Activated naive CD4-positive, alpha-beta T cell treated with anti-CD3 and anti-CD28 coated beads, Interleukin-2, amount 50 U/mL, for 24 hours (primary cell): ENCODE data around the gene SORCS3.

Source experiments
- H3K27ac Mint-ChIP-seq: one replicate; pipeline ENCODE4 v1.8.0; 2021; ENCODE audit warnings: mild to moderate bottlenecking, mixed read lengths
- H3K27me3 Mint-ChIP-seq: one replicate; pipeline ENCODE4 v1.8.0; 2021; ENCODE audit warnings: mixed read lengths
- H3K36me3 Mint-ChIP-seq: one replicate; pipeline ENCODE4 v1.8.0; 2021; ENCODE audit warnings: mixed read lengths
- H3K4me1 Mint-ChIP-seq: one replicate; pipeline ENCODE4 v1.8.0; 2021; ENCODE audit warnings: mixed read lengths
- H3K4me3 Mint-ChIP-seq: one replicate; pipeline ENCODE4 v1.8.0; 2021; ENCODE audit warnings: mild to moderate bottlenecking, mixed read lengths
- H3K9me3 Mint-ChIP-seq: one replicate; pipeline ENCODE4 v1.8.0; 2021; ENCODE audit warnings: mixed read lengths

Gene SORCS3

GRCh38 chr10:104641187-104641936 is at the start of gene SORCS3:
TSS of gene SORCS3 (plus strand) at chr10:104641290.
- Mint-ChIP-seq H3K27ac (no peak within 1 kb of the TSS), H3K4me1 (peaks cover 17% of the 10 kb centered on the region), H3K4me3 (no peak within 1 kb of the TSS), H3K36me3 (no peaks in the 10 kb centered on the region), H3K27me3 (peaks cover 54% of the 10 kb centered on the region), H3K9me3 (no peaks in the 10 kb centered on the region)

DNA sequence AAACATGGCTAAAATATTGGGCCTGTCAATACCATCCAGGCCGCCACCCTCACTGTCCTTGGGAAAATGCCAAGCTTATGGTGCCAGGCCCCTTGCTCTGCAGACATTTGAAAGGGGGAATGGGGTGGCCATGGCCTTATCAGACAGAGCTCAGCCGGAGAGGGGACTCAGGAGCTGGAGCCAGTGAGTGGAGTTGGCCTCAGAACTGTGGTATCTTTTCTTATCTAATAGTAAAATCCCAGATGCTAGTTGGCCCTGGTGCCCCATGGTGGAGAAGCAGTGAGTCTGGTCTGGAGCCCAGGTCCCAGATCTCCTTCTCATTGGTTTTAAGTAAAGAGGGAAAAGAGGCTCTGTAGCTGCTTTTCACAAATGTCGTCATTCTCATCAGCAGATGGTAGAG is 49.6 kb upstream of the SORCS3 start:
- H3K27ac Mint-ChIP-seq: no peak overlapping the region
- no peaks in the 10 kb centered on the region for H3K36me3 Mint-ChIP-seq
- peaks cover 14% of the 10 kb centered on the region for H3K4me1 Mint-ChIP-seq
- peaks cover 2% of the 10 kb centered on the region for H3K27me3 Mint-ChIP-seq
- no peak overlapping the region for H3K4me3 Mint-ChIP-seq
- H3K9me3 Mint-ChIP-seq: no peaks in the 10 kb centered on the region

- H3K4me3 Mint-ChIP-seq: no peak overlapping the region
- no peaks in the 10 kb centered on the region for H3K4me1 Mint-ChIP-seq
- H3K27ac Mint-ChIP-seq: no peak overlapping the region
- no peaks in the 10 kb centered on the region for H3K36me3 Mint-ChIP-seq
- H3K9me3 Mint-ChIP-seq: no peaks in the 10 kb centered on the region
- peaks cover 4% of the 10 kb centered on the region for H3K27me3 Mint-ChIP-seq
Observed at GRCh38 chr10:104601166-104601565, 39.9 kb upstream of the SORCS3 start.

GRCh38 chr10:104608091-104608828 is 32.8 kb upstream of the SORCS3 start:
- Mint-ChIP-seq H3K4me1 (no peaks in the 10 kb centered on the region), H3K9me3 (peaks cover 8% of the 10 kb centered on the region), H3K36me3 (peaks cover 3% of the 10 kb centered on the region), H3K4me3 (no peak overlapping the region), H3K27me3 (peaks cover 3% of the 10 kb centered on the region), H3K27ac (no peak overlapping the region)

DNA sequence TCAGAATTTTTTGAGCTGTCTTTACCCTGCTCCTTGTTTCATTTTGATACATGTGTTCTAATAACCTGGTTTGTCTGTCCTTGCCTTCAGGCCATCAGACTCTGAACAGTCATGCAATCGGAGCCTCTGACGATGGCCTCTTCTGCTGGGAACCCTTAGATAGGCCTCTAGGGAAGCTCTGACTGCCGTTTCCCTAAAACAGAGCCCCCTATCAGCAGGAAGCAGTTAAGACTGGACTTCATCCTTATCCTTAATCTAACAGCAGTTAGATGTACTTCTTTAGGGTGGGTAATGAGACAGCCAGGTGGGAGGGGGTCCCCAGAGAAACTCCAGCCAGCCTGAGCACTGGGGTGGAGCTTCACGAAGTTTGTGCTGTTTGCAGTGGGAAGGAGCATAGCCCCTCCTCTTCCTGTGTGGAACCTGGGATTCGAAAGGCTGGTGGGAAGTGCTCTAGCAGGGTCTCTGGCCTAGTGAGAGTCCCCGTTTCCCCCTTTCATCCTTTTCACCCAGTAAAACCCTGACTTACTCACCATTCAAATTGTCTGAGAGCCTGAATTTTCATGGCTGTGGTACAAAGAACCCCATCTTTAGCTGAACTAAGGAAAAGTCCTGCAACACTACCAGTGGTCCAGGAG is 28.4 kb upstream of the SORCS3 start:
- Mint-ChIP-seq H3K36me3 (peaks cover 3% of the 10 kb centered on the region), H3K27ac (no peak overlapping the region), H3K4me3 (no peak overlapping the region), H3K27me3 (peaks cover 8% of the 10 kb centered on the region), H3K9me3 (peaks cover 8% of the 10 kb centered on the region), H3K4me1 (no peaks in the 10 kb centered on the region)

DNA sequence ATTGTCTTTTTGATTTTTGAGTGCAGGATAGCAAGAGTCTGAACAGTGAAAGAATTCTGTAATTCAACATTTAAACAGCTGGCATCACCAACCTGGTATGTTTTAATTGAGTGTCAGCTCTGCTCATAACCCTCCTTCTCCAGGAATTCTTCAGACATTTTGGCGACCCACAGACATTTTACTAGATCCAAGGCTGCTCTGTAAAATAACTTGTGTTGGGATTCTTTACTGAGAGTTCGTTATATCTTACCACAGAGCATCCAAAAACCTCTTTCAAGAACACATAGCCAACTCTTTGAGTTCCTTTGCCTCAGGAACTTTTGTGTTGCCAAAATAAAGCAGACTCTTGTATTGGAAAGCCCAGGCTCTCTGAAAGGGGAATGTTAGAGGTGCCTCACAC is 27.7 kb upstream of the SORCS3 start:
- no peaks in the 10 kb centered on the region for H3K4me1 Mint-ChIP-seq
- peaks cover 3% of the 10 kb centered on the region for H3K36me3 Mint-ChIP-seq
- no peak overlapping the region for H3K27ac Mint-ChIP-seq
- H3K27me3 Mint-ChIP-seq: peaks cover 8% of the 10 kb centered on the region
- H3K4me3 Mint-ChIP-seq: no peak overlapping the region
- peaks cover 8% of the 10 kb centered on the region for H3K9me3 Mint-ChIP-seq

DNA sequence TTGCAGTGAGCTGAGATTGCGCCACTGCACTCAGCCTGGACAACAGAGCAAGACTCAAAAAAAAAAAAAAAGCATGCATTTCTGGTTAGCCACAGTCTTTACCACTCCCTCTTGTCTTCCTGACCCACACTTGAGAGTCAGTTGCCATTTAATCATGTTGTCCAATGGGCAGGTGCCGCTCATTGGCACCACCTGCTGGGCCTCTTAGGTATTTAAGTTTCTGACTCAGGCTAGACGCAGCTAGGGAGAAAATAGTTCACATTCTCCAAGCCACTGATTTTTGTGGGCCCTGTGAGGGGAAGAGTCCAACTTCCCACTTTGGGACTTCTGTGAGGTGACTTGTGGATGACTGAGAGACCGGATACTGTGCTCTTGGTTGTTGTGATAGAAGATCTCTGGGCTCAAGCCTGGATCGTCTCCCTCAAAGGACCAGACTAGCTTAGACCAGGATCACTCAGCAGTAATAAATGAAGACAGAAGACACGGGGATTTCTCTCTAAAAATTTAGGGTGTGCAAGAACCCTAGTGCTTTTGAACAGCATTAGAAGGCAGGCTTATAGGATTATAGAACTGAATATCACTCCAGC is 26.8 kb upstream of the SORCS3 start:
- H3K27ac Mint-ChIP-seq: no peak overlapping the region
- H3K4me1 Mint-ChIP-seq: no peaks in the 10 kb centered on the region
- H3K9me3 Mint-ChIP-seq: peaks cover 2% of the 10 kb centered on the region
- no peak overlapping the region for H3K4me3 Mint-ChIP-seq
- H3K27me3 Mint-ChIP-seq: peaks cover 8% of the 10 kb centered on the region
- H3K36me3 Mint-ChIP-seq: peaks cover 2% of the 10 kb centered on the region

DNA sequence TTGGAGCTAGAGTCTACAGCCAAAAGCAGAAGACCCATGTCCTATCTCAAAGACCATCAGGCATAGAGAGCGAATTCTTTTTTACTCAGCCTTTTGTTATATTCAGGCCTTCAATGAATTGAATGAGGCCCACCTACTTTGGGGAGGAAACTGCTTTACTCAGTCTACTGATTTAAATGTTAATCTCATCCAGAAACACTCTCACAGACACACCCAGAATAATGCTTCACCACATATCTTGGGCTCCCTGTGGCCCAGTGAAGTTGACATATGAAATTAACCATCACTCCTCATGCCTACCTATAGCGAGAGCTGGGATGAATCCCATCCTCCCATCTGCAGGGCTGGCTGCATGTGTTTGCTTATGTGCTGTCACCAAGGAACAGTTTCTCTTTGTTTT is 26.0 kb upstream of the SORCS3 start:
- Mint-ChIP-seq H3K9me3 (no peaks in the 10 kb centered on the region), H3K27me3 (peaks cover 8% of the 10 kb centered on the region), H3K4me1 (no peaks in the 10 kb centered on the region), H3K36me3 (no peaks in the 10 kb centered on the region), H3K4me3 (no peak overlapping the region), H3K27ac (no peak overlapping the region)

DNA sequence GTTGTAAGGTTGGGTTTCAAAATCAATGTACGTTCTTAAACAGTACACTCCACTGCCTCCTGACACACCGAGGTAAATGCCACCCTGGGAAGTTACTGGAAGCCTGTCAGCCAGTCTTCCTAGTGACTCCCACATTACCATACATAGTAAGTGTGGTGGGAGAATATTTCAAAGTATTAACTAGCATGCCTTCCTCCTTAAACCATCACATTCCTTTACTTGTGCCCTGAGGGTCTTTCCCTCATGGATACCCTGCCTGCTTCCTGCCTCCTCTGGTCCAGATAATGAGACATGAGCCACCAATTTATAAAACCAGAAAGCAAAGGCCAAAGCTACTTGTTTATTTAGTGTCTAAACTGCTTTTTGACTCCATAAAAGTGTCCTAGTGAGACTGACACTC is 23.3 kb upstream of the SORCS3 start:
- Mint-ChIP-seq H3K4me3 (no peak overlapping the region), H3K27ac (no peak overlapping the region), H3K27me3 (peaks cover 13% of the 10 kb centered on the region), H3K9me3 (no peaks in the 10 kb centered on the region), H3K4me1 (no peaks in the 10 kb centered on the region), H3K36me3 (no peaks in the 10 kb centered on the region)

- Mint-ChIP-seq H3K4me1 (no peaks in the 10 kb centered on the region), H3K9me3 (no peaks in the 10 kb centered on the region), H3K27ac (no peak overlapping the region), H3K27me3 (peaks cover 31% of the 10 kb centered on the region), H3K36me3 (no peaks in the 10 kb centered on the region), H3K4me3 (no peak overlapping the region)
Observed at GRCh38 chr10:104622175-104622574, 18.9 kb upstream of the SORCS3 start.

DNA sequence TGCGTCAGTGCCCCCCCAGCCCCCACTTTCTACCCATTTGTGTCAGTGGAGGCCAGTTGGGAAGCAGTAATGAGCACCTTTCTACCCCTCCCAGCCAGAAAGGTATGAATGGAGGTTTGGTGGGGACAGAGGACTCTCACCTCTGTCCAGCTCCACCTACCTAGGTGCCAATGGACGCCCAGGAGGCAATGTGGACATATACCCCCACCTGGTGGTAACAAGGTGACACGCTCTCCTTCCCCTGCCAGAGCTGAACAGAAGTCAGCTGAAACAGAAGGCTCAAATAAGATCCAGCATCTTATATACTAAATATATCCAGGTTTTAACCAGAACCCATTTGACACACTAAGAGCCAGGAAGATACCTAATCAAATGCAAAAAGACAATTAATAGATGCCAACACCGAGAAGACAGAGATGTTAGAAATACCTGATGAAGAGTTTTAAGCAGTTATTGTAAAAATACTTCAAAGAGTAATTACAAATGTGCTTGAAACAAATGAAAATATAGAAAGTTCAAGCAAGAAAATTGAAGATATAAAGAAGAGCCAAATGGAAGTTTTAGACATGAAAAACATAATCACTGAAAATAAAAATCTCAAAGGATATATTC is 18.4 kb upstream of the SORCS3 start:
- no peaks in the 10 kb centered on the region for H3K4me1 Mint-ChIP-seq
- no peaks in the 10 kb centered on the region for H3K9me3 Mint-ChIP-seq
- H3K27ac Mint-ChIP-seq: no peak overlapping the region
- no peak overlapping the region for H3K4me3 Mint-ChIP-seq
- peaks cover 31% of the 10 kb centered on the region for H3K27me3 Mint-ChIP-seq
- no peaks in the 10 kb centered on the region for H3K36me3 Mint-ChIP-seq

DNA sequence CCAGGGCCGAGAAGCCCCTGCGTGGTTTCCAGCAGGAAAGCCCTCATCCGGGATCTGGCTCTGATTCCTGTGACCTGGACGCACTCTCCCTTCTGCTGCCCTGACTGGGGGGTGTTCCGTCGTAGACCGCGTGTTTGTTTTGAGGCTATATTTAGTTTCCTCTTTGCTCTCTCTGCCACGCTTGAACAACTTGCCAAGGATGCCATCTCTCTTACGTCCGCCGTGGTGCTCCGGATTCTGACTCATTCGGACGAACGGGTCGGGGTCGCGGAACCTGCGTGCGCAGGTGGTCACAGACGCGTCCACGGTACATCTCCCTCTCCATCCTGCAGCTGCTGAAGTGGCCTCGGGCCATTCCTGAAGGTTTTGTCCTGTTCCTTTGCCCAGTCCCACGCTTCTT is 10.4 kb upstream of the SORCS3 start:
- no peaks in the 10 kb centered on the region for H3K9me3 Mint-ChIP-seq
- no peaks in the 10 kb centered on the region for H3K36me3 Mint-ChIP-seq
- H3K4me3 Mint-ChIP-seq: no peak overlapping the region
- peaks cover 14% of the 10 kb centered on the region for H3K27me3 Mint-ChIP-seq
- no peak overlapping the region for H3K27ac Mint-ChIP-seq
- no peaks in the 10 kb centered on the region for H3K4me1 Mint-ChIP-seq

DNA sequence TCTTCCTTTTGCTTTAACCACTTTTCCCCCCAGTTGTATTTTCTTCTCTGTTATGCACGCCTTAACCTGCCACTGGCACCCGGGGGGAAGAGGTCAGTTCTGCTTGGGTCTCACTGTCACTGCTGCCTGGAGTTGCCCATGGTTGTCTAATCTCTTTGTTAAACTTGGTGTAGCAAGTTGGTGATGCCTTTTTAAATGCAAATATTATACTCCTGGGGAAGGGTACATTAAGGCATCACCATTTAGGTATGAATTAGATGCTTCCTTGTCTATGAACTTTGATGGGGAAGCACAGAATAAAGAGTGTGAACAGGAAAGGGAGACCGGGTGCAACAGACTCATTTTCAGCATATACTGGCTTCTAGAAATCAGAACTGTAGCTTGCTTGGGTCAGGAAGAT is 9.1 kb upstream of the SORCS3 start:
- Mint-ChIP-seq H3K9me3 (no peaks in the 10 kb centered on the region), H3K4me3 (no peak overlapping the region), H3K27me3 (peaks cover 13% of the 10 kb centered on the region), H3K36me3 (no peaks in the 10 kb centered on the region), H3K27ac (no peak overlapping the region), H3K4me1 (no peaks in the 10 kb centered on the region)

DNA sequence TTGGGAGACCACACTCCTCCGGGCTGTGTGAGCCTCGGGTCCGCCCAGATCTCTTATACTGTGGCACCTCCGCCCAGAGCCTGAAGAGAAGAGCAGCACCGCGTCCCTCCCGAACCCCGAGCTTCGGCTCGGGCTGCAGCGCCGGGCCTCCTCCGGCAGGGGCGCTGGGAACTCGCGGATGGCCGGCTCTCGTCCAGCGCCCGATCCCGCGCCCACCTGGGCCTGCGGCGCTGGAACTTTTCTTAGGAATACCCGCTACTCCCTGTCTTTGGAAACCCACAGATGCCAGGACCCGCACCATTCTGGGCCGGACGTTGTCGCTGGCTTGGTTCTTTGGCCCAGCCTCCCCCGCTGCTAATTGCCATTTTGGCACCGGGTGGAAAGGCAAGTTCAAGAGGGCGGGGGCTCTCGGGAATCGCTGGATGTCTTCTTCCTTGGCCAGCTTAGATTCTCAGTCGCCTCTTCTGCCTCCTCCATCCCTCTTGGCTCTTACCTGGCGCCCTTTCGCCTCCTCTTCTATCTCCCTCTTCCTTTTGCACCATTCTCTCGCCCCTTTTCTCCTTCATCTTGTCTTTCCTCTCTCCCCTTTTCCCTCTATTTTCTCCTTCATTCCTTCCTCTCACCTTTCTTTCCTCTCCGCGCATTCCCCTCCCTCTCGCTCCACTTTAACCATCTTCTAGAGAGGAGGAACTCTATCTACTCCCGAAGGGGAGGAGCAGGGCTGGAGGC is 2.1 kb upstream of the SORCS3 start:
- no peak overlapping the region for H3K27ac Mint-ChIP-seq
- peaks cover 42% of the 10 kb centered on the region for H3K27me3 Mint-ChIP-seq
- no peaks in the 10 kb centered on the region for H3K9me3 Mint-ChIP-seq
- no peak overlapping the region for H3K4me3 Mint-ChIP-seq
- no peaks in the 10 kb centered on the region for H3K36me3 Mint-ChIP-seq
- peaks cover 17% of the 10 kb centered on the region for H3K4me1 Mint-ChIP-seq
